ENCODE results near the gene MTHFR.

Gene MTHFR

GRCh38 chr1:11805422-11806306 is at the start of gene MTHFR, which contains the start of gene CLCN6:
TSS of gene MTHFR (minus strand) at chr1:11805964. CDS start at chr1:11803116, 2,848 bp downstream.
TSS of gene CLCN6 (plus strand) at chr1:11806191. CDS start at chr1:11806263, 72 bp downstream.
- FAIRE-seq = peak; percentile 95

DNA sequence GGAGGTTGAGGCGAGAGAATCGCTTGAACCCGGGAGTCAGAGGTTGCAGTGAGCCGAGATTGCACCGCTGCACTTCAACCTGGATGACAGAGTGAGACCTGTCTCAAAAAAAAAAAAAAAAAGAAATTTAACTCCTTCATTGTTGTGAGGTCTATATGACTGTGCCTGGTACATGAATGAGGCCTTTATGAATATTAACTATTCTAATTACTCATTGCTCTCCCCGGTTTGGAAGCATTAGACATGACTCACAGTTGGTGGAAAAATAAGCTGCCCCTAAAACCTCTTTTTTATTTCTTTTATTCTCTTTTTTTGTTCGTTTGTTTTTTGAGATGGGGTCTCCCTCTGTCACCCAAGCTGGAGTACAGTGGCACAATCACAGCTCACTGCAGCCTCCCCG is 49.7 kb upstream of the MTHFR start:
- no peak for FAIRE-seq

GRCh38 chr1:11854519-11854918 is 48.8 kb upstream of the MTHFR start:
- FAIRE-seq = no peak

DNA sequence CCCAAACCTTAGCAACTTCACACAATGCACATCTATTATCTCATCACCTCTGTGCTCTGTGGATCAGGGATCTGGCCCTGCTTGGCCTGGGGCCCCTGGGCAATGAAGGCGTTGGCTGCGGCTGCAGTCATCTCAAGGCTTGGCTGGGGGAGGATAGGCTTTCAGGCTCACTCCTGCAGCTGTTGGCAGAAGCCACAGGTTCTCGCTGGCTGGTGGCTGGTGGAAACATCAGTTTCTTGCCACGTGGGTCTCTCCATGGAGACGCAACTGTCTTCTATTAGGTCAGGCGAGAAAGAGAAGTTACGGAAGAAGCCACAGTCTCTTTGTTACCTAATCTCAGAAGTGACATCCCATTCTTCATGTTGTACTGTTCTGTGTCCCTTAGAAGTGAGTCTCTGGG is 45.4 kb upstream of the MTHFR start:
- no peak for FAIRE-seq

DNA sequence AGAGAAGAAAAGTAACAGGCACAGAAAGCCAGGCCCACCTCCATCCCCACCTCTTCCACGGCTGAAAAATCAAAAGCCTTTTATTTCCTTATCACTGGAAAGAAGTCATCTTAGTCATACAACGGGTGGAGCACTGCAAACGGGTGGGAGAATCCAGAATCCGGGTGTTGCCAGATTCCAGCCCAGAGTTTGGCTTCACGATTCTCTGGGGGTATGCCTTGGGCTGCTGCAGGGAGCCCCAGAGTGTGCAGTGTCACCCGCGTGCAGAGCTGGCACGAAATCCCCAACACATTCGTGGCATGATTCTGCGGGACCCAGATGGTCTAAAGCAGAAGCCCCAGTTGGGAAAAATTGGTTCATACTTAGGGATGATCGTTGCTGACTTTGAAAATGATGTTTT is 44.4 kb upstream of the MTHFR start:
- FAIRE-seq = no peak

DNA sequence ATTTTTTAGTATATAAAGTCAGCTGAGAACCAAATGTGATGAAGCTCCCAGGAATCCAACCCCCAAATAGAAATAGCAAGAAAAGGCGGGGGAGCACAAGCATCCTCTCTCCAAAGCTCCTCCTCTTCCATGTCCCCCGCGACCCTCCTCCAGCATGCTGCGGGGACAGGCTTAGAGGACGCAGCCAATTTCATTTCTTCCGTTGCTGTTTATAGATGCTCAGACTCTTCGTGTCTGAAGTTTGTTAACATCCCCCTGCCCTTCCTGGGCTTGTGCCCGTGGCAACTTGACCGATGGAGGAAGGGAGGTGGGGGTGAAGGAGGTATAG is 42.6 kb upstream of the MTHFR start:
- FAIRE-seq = no peak

- FAIRE-seq = no peak
Measured at GRCh38 chr1:11847667-11848372, 42.1 kb upstream of the MTHFR start, which contains the start of gene NPPA. TSS of gene NPPA (minus strand) at chr1:11847783. CDS start at chr1:11847684, 99 bp downstream.

DNA sequence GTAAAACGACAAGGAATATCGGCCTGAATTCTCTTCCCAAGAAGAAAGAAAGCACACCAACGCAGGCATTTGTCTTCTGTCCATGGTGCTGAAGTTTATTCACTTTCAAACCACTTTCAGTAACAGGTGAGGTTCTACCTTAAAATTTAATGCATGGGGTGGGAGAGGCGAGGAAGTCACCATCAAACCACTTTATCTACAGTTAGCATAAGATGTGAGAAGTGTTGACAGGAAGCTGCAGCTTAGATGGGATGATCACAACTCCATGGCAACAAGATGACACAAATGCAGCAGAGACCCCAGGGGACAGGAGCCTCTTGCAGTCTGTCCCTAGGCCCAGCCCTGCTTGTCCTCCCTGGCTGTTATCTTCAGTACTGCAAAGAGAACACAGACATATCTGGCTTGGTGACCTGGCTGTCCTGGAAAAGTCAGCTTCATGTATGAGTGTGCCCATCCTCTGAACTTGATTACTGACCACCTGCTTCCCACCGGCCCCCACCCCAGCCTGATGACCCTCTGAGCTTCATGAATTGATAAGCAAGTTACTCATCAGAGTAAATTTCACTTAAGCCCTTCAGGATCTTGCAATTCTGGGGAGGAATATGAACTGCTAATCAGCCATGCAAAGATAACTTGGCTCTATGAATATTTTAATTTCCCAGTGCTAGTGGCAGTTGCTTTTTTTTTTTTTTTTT is 40.0 kb upstream of the MTHFR start:
- no peak for FAIRE-seq

DNA sequence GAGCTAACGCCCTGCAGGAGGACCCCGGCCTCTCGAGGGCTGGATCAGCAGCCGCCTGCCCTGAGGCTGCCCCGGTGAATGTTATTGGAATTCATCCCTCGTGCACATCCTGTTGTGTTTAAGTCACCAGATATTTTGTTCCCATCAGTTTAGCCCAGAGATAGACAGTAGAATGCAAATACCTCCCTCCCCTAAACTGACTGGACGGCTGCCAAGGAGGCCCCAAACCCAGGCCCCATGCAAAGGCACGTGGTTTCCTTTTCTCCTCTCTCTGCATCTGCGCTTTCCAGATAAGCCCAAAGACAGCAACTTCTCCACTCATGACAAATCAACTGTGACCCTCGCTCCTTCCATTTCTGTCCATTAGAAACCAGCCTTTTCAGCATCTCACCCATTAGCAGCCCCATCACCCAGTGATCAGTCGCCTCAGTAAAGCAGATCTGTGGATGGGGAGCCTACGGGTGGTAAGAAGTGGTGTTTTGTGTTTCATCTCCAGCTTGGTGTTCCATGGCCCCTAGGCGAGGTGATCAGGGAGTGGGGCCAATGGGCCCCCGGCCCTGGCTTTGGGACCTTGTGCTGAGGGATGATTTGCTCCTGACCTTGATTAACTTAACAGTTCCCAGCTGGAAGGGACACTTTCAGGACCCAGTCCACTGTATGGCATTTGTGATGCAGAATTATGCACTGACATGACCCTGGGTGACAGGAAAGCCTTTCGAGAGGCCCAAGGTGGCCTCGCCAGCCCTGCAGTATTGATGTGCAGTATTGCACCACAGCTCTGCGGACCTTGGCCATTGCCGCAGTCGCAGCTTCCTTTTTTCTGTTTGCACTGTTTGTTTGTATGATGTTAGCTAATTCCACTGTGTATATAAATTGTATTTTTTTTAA is 36.6 kb upstream of the MTHFR start:
- no peak for FAIRE-seq

- no peak for FAIRE-seq
Measured at GRCh38 chr1:11841245-11842153, 35.7 kb upstream of the MTHFR start.

DNA sequence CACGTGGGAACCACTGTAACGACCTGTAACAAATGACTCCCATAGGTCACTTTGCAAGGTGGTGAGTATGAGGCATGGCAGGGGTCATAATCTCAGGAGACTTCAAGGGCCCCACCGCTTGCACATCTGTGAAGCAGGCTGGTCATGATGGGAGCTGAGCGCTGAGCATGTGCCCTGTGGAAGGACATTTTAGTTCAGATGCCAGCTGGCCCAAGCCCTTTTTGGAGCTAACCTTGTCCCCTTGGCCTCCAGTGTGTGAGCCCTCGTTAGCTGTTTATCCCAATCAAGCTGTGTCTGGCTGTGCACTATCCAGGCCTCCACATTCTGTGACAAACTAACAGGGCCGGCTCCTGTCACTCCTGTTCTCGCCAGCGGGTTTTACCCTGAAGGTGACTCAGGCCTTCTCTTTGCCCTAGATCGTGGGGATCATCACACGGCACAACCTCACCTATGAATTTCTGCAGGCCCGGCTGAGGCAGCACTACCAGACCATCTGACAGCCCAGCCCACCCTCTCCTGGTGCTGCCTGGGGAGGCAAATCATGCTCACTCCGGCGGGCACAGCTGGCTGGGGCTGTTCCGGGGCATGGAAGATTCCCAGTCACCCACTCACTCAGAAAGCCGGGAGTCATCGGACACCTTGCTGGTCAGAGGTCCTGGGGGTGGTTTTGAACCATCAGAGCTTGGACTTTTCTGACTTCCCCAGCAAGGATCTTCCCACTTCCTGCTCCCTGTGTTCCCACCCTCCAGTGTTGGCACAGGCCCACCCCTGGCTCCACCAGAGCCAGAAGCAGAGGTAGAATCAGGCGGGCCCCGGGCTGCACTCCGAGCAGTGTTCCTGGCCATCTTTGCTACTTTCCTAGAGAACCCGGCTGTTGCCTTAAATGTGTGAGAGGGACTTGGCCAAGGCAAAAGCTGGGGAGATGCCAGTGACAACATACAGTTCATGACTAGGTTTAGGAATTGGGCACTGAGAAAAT is 34.3 kb upstream of the MTHFR start:
- FAIRE-seq = no peak

- FAIRE-seq = no peak
Measured at GRCh38 chr1:11838349-11839272, 32.8 kb upstream of the MTHFR start.

DNA sequence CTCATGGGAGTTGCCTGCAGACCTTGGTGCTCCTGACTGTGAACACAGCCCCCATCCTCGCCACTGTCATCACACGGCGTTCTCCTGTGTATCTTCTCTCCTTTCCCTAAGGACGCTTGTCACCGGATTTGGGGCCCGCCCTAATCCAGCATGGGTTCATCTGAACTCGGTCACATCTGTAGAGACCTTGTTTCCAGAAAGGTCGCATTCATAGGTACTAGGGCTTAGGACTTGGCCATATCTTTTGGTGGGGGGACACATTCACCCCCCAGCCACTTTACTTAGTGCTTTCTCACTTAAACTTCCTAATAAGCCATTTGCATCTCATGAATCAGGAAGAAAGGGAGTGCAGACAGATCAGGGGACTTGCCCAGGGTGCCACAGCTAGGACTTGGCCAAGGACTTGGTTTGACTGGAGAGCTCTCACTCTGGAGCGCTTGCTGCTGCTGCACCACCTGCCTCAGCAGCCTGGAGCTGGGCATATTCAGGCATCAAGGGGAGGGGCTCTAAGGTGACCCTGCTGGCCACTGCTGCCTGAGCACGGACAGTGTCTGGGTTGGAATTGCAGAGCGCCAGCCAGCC is 32.1 kb upstream of the MTHFR start:
- FAIRE-seq = no peak

DNA sequence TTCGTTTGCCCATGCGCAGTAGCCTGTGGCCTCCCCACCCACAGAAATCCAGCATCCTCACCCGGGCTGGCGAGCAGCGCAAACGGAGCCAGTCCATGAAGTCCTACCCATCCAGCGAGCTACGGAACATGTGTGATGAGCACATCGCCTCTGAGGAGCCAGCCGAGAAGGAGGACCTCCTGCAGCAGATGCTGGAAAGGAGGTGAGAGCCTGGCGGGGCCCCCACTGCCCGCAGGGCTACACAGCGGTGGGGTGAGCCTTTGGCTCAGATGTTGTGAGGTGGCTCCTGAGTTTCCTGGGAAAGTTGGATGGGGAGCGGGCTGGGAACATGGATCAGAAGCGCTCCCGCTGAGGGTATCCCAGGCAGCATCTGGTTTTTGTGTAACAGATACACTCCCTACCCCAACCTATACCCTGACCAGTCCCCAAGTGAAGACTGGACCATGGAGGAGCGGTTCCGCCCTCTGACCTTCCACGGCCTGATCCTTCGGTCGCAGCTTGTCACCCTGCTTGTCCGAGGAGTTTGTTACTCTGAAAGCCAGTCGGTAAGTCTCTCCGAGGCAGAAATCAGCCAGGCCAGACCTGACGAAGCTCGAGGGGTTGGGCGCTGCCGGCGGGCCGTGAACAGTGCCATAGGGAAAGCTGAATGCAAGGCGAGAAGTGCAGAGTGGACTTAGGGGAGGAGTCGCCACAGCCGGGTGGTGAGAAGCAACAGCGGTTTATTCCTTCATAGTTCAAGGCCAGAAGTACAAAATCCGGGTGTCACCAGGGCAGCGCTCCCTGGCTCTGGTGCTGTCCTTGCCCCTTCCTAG is 31.4 kb upstream of the MTHFR start:
- FAIRE-seq = no peak

DNA sequence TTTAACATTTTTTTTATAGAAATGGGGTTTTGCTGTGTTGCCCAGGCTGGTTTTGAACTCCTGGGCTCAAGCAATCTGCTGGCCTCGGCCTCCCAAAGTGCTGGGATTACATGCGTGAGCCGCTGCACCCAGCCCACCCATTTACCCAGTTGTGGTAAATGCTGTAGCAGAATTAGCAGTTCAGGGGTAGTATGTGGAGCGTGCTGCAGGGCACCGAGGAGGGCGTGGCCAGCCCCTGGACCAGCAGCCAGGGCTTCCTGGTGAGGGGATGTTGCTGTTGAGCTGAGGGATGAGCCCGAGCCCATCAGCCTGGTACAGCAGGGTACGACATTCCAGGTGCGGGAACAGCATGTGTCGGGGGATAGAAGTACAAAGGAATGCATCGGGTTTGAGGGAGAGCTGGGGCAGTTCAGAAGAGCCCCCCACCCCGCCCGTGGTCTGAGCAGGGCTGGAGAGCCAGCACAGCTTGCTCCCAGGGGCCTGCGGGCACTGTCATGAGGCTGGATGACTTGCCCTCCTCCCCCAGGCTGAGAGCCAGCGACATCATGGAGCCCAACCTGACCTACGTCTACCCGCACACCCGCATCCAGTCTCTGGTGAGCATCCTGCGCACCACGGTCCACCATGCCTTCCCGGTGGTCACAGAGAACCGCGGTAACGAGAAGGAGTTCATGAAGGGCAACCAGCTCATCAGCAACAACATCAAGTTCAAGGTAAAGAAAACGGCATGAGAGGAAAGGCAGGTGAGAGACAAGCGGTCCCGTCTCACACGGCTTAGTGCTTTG is 29.9 kb upstream of the MTHFR start:
- FAIRE-seq = no peak

DNA sequence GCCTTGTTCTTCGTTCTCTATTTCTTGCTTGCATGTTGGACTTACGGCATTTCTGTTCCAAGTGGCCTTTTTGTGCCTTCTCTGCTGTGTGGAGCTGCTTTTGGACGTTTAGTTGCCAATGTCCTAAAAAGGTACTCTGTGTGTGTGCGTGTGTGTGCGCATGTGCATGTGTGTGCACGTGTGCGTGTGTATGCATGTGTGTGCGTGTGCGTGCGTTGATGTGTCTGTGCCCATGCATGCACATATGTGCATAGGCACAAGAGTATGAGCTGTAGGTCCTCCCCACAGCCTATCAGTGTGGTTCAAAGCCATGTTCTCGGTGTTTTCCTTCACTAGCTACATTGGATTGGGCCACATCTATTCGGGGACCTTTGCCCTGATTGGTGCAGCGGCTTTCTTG is 28.1 kb upstream of the MTHFR start:
- FAIRE-seq = no peak

- FAIRE-seq = no peak
Measured at GRCh38 chr1:11833497-11833896, 27.7 kb upstream of the MTHFR start.
